ENCODE data around the gene SLC38A2.

The SLC38A2 gene

DNA sequence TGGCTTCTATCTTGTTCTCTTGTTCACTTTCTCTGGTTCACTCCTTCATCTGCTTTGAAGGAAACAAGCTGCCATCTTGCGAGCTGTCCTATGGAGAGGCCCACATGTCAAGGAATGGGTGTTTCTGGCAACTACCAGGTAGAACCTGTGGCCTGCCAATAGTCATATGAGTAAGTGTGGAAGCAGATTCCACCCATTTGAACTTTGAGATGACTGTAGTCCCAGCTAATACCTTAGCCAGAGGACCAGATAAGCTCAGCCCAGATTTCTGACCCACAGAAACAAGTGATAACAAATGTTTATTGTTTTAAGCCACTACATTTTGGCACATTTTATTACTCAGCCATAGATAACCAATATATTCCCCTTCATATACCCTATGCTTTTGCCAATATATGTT, 4.0 kb upstream of the SLC38A2 start:
- in situ Hi-C loops (cut with MboI; ENCODE audit: low sequenced_read_pairs): no loop called here

DNA sequence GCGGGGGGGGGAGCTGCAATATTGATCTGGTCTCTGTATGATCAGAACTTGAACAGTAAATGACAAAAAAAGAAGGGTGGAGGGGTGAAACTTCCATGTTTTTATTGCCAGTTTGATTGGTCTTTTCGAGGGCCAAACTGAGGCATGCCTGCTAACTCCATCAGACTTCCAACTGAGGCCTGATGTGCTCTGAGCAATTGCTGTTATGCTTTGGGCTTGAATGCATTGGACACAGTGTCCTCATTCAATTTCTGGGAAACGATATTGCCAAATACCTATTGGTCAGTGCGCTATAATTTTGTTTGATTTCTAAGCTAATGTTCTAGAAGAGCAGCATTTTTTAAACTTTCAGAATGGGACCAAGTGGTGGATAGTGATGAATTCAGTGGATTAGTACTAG, 2.1 kb upstream of the SLC38A2 start:
- Histone ChIP-seq H3K9me3 (no peaks in the 10 kb centered on the region), H3K36me3 (replicated peaks) (peaks cover 22% of the 10 kb centered on the region), H3K4me1 (peaks cover 17% of the 10 kb centered on the region), H3K27me3 (ENCODE audit: low read depth) (no peaks in the 10 kb centered on the region), H3K4me3 (no peak overlapping the region)
- no peak for DNase-seq (ENCODE audit: low spot score in 2 of 2)
- in situ Hi-C loops (cut with MboI; ENCODE audit: low sequenced_read_pairs): no loop called here

More for the DNA sequence above, 4.0 kb upstream of the SLC38A2 start:
- Histone ChIP-seq H3K27me3 (ENCODE audit: low read depth) (no peaks in the 10 kb centered on the region), H3K4me1 (peaks cover 12% of the 10 kb centered on the region), H3K4me3 (no peak overlapping the region), H3K9me3 (no peaks in the 10 kb centered on the region), H3K36me3 (replicated peaks) (peaks cover 6% of the 10 kb centered on the region)
- DNase-seq (ENCODE audit: low spot score in 2 of 2): no peak

DNA sequence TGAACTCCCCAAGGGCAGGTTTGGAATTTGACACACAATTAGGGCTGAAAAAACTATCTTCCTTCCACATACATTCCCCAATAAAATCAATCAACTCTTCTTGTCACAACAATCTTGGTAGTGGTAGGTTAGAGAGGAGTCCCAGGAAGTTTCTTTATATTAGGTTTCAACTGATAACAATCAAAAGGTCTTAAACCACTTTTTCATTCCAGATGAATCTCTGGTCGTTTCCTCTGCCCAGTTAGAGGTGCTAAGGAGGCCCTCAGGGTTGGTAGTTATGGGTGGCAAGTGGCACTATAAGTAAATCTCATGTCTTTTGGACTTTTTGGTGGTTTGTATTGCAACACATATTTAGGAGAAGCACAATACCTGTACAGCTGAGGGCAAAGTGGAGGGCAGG, 1.7 kb upstream of the SLC38A2 start:
- Histone ChIP-seq H3K4me1 (peaks cover 21% of the 10 kb centered on the region), H3K36me3 (replicated peaks) (peaks cover 26% of the 10 kb centered on the region), H3K9me3 (no peaks in the 10 kb centered on the region), H3K27me3 (ENCODE audit: low read depth) (no peaks in the 10 kb centered on the region), H3K4me3 (no peak overlapping the region)
- in situ Hi-C loops (cut with MboI; ENCODE audit: low sequenced_read_pairs): no loop called here
- DNase-seq (ENCODE audit: low spot score in 2 of 2): no peak

DNA sequence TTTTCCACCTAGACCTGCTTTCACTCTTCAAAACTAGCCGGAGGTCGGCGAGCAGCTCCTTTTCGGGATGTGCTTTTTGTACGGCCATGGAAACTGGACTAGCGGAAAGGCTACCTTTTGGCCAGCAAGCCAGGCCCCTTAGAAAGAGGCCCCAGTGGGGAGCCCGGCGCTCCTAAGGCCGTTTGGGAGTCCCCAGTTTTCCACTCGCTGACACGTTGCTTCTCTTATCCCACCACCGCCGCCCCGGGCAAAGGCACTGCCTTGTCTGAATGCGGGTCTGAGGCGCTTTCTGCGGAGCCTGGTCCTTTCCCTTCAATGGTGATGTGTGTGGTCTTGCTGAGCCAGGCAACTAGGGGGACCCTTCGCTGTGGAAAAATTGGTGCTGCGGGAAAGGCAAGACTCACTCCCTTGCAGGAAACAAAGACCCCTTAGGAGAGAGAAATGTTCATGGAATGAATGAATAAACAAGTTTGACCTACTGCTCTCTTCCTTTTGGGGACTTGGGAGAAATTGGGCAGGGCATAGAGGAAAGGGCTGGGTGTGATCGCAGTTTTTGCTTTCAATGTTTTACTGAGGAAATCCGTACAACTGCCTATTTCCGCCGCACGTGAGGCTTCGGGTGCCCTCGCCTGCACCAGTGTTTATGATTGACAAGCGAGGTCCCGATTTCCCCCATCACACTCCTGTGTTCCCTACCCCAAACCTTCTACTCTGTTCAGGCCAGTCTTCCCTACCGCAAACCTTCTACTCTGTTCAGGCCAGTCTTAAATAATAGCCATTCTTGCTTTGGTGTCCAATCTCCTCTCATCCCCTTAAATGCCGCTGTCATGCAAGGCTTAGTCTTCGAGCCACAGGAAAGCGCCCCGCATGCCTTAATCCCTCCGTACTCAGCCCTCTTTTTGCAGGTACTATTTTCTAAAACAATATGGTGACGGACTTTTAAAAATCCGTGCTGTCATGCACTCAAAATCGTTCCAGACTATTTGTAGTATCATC, 1.0 kb upstream of the SLC38A2 start:
- Histone ChIP-seq H3K27me3 (ENCODE audit: low read depth) (no peaks in the 10 kb centered on the region), H3K4me1 (peaks cover 23% of the 10 kb centered on the region), H3K4me3 (peak overlapping the region; percentile 95), H3K9me3 (no peaks in the 10 kb centered on the region), H3K36me3 (replicated peaks) (peaks cover 33% of the 10 kb centered on the region)
- DNase-seq (ENCODE audit: low spot score in 2 of 2): peak; percentile 35 to 71
- in situ Hi-C loops (cut with MboI; ENCODE audit: low sequenced_read_pairs): no loop called here

DNA sequence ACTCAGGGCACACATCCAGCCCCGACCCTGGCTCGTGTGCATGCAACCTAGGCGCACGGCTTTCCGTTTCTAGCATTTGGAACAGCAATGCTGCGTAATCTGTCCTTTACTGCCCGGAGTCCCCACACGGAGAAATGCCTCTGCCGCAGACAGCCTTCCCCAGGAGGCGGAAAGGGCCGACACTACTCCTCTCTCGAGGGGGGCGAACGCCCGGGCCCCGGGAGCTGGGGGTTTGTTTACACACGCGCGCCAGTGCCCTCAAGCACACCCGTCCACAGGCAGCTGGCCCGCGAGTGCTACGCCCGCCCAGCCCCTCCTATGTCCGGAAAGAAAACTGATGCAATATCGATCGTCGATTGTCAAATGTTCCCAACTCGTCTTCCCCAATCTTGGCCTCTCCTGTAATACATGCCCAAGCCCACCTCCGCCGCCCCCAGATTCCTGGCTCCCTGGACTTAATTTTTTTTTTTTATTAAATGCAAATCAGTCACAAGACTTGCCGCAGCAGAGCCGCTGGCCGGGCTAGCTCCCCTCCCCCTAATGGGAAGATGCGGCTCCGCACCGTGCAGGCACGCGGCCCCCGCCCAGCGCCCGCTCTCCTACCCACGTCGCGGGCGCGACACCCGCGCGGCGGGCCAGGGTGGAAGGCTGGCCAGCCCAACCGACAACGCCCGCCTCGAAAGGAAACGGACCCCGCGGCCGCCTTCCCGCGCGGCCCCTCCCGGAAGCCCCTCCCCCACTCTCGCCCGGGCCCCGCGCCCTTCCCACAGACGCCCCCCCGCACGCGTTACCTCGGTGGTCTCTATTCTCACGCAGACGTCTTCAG, 642 bp downstream of the SLC38A2 start:
- Histone ChIP-seq H3K4me1 (peaks cover 21% of the 10 kb centered on the region), H3K4me3 (peak overlapping the region; percentile 95), H3K27me3 (ENCODE audit: low read depth) (no peaks in the 10 kb centered on the region), H3K36me3 (replicated peaks) (peaks cover 50% of the 10 kb centered on the region), H3K9me3 (no peaks in the 10 kb centered on the region)
- DNase-seq (ENCODE audit: low spot score in 2 of 2): peak; percentile 27 to 67
- in situ Hi-C loops (cut with MboI; ENCODE audit: low sequenced_read_pairs): no loop called here

DNA sequence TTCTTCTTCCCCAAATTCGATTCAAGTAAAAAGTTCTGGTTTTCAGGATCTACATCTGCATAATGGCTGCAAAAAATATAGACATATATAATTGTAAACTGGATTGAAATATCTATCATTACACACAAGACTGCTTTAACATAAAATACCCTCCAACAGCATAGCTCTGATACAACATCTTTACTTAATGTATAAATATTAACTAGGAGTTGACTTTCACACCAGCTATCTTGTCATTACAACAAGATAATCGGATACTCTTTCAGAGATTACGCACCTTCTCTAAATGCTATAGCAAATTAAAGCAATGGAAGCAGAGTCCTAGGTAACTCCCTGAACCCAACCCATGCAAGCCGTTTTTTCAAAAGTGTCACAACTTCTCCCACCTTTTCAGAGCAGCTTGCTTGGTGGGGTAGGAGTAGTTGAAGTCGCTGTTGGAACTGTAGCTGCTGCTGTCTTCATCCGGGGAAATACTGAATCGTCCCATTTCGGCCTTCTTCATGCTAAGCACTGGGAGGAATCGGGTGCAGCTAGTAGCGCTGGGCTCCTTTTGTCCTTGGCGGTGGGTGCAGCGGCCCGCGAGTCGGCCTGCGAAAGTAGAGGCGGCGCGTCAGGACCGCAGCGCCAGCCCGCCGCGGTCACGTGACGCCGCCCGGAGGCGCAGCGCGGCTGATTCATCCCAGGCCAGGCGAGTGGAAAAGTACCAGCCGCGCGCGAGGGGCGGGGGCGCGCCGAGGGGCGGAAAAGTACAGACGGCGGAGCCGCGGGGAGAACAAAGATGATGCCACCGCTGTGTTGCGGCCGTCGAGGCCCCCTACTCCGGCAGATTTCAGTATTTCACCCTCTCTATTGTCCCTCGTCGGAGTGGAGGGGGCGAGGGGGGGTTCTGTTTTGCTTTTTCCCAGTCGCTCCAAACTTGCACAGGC, 1.5 kb downstream of the SLC38A2 start:
- H3K27me3 ChIP-seq (ENCODE audit: low read depth): no peaks in the 10 kb centered on the region
- H3K36me3 ChIP-seq (replicated peaks): peaks cover 59% of the 10 kb centered on the region
- H3K4me3 ChIP-seq: peak overlapping the region; percentile 95
- in situ Hi-C loops (cut with MboI; ENCODE audit: low sequenced_read_pairs): no loop called here
- peaks cover 21% of the 10 kb centered on the region for H3K4me1 ChIP-seq
- H3K9me3 ChIP-seq: no peaks in the 10 kb centered on the region
- peak; percentile 86 to 93 for DNase-seq (ENCODE audit: low spot score in 2 of 2)

DNA sequence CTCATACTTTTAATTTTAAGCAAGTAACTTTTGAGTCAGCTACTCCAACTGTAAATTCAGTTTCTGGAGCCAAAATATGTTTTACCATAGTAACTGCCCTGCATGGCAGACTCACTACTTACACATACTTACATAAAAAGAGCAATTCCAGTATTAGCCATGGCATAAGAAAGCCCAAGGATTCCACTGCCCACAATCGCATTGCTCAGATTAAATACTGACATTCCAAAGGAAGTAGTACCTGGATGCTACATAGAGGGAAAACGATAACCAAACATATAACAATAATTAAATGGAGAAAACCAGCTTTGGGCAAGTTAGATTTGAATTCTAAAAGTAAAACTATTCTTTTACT, 2.2 kb downstream of the SLC38A2 start:
- Histone ChIP-seq H3K4me1 (peaks cover 21% of the 10 kb centered on the region), H3K9me3 (no peaks in the 10 kb centered on the region), H3K27me3 (ENCODE audit: low read depth) (no peaks in the 10 kb centered on the region), H3K36me3 (replicated peaks) (peaks cover 66% of the 10 kb centered on the region), H3K4me3 (peak overlapping the region; percentile 95)
- in situ Hi-C loops (cut with MboI; ENCODE audit: low sequenced_read_pairs): no loop called here
- no peak for DNase-seq (ENCODE audit: low spot score in 2 of 2)

DNA sequence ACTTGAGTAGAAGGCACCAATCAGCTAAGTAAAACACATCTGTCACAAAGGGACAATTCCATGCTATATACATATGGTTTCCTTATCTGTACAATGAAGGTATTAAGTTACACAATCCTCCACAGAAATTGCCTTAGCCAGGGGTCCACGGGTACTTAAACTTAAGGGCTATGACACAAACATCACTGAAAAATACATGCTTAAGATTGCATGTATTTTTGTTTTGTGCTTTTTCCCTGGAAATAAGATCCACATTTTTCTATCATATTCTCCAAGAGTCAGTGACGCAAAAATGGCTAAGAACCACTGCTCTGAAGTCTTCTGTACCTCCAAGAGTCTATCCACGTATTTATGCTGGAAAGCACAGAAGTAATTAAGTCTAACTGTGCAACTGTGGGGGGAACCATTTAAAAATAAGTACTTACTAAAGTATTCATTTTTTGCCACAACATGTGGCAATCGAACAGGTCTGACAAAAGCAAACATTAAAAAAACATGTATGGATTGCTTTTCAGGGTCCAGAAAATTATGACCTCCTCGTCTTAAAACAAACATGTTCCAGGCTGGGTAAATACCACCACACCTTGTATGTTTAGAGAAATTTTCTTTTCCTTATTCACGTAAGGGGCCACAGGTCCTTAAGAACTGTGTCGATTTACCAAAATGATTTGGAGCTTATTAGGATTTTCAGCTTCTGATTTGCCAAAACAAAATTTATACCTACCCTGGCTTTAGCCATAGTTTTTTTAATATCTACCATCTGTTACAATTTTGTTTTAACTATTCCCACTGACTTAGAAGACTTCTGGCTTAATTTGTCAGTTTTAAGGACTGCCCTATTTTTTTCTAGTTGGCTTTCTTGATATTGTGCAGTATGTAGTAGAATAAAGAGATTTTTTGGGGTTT, 2.8 kb downstream of the SLC38A2 start:
- H3K4me3 ChIP-seq: peak overlapping the region; percentile 95; the same call in 1 of the 2 replicates
- peaks cover 21% of the 10 kb centered on the region for H3K4me1 ChIP-seq
- in situ Hi-C loops (cut with MboI; ENCODE audit: low sequenced_read_pairs): no loop called here
- H3K9me3 ChIP-seq: no peaks in the 10 kb centered on the region
- H3K27me3 ChIP-seq (ENCODE audit: low read depth): no peaks in the 10 kb centered on the region
- H3K36me3 ChIP-seq (replicated peaks): peaks cover 72% of the 10 kb centered on the region
- no peak for DNase-seq (ENCODE audit: low spot score in 2 of 2)

DNA sequence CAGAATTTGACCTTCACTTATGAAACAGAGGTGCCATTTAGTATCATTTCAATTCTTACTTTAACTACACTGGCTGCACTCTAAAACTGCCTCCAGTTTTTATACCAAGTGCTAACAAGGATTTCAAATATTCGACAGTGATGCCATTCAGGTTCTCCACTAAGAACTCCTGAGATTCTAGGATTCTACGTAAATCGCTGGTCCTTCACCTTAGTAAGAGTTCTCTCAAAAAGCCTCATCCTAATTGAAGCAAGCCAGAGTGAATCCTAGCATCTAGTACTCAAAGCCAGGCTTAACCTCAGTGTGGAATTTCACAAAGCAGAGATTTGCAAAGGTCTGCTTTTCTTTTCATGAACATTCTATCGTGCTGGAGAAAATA, 3.5 kb downstream of the SLC38A2 start:
- no peak for DNase-seq (ENCODE audit: low spot score in 2 of 2)

DNA sequence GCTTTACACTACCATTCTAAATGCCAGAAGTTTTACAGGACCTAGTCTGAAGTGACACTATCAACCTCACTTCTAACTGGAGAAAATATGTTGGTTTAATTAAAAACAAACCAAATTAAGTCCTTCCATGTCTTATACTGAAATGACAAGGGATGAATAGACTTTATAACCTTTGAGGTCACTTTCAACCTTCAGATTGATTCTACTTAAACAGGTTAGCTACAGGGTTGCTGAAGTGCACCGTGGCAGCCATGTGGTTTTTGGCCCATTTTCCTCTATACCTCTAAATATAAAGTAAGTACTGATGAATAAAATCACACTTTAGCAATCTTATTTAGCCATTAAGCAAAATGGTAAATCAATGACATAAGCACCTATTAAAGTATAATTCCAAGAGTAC, 3.9 kb downstream of the SLC38A2 start:
- no peak for DNase-seq (ENCODE audit: low spot score in 2 of 2)
- no peak overlapping the region for H3K4me3 ChIP-seq
- peaks cover 16% of the 10 kb centered on the region for H3K4me1 ChIP-seq
- in situ Hi-C loops (cut with MboI; ENCODE audit: low sequenced_read_pairs): no loop called here
- H3K36me3 ChIP-seq (replicated peaks): peaks cover 83% of the 10 kb centered on the region
- H3K9me3 ChIP-seq: no peaks in the 10 kb centered on the region
- no peaks in the 10 kb centered on the region for H3K27me3 ChIP-seq (ENCODE audit: low read depth)

More for the DNA sequence above, 3.5 kb downstream of the SLC38A2 start:
- Histone ChIP-seq H3K9me3 (no peaks in the 10 kb centered on the region), H3K4me3 (no peak overlapping the region), H3K27me3 (ENCODE audit: low read depth) (no peaks in the 10 kb centered on the region), H3K4me1 (peaks cover 20% of the 10 kb centered on the region), H3K36me3 (replicated peaks) (peaks cover 79% of the 10 kb centered on the region)
- in situ Hi-C loops (cut with MboI; ENCODE audit: low sequenced_read_pairs): no loop called here

DNA sequence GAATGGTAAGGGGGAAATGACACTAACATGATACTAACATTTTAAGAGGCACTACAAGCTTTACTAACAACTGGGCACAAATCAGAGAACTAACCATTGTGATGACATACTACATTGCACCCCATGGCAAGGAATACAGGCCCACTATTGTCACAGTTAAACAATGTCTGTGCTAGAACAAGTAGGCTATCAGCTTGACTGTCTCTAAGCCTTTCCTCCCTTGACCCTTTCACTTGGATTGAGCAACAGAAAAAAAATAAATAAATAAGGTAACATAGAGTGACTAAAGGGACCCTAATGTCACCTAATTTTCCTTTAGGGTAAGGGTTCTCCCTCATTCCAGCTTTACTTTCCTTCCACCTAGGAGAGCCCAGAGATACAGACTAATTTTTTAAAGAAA, 4.4 kb downstream of the SLC38A2 start:
- in situ Hi-C loops (cut with MboI; ENCODE audit: low sequenced_read_pairs): no loop called here
- H3K4me3 ChIP-seq: no peak overlapping the region

DNA sequence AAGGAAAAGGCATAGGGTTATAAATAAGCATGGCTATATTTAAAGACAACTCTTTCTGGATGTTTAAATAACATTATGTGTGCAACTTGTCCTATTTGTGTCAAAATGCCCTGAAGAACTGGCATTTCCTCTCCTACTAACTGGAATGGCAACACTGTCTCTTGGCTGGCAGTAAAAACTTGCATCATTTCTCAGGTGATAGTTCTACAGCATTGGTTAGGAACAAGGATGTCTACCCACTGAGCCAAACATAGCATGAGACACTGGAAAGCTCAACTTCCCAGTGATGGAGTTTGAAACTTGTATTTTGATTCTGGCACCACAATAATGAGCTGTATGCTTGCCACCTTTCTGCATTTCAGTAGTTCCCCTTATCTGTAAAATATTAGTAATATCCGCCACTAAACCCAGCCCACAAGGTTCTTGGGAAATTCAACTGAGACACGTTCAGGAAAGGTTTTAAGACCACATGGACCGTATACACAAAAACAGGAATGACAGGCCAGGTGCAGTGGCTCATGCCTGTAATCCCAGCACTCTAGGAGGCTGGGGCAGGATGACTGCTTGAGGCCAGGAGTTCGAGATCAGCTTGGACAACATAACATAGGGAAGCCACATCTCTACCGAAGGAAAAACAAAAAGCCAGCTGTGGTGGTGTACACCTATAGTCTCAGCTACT, 5.1 kb downstream of the SLC38A2 start:
- Histone ChIP-seq H3K4me1 (peaks cover 11% of the 10 kb centered on the region), H3K9me3 (no peaks in the 10 kb centered on the region), H3K36me3 (replicated peaks) (peaks cover 94% of the 10 kb centered on the region), H3K4me3 (no peak overlapping the region), H3K27me3 (ENCODE audit: low read depth) (no peaks in the 10 kb centered on the region)
- in situ Hi-C loops (cut with MboI; ENCODE audit: low sequenced_read_pairs): no loop called here
- no peak for DNase-seq (ENCODE audit: low spot score in 2 of 2)

More for the DNA sequence above, 4.4 kb downstream of the SLC38A2 start:
- Histone ChIP-seq H3K27me3 (ENCODE audit: low read depth) (no peaks in the 10 kb centered on the region), H3K4me1 (peaks cover 11% of the 10 kb centered on the region), H3K9me3 (no peaks in the 10 kb centered on the region), H3K36me3 (replicated peaks) (peaks cover 88% of the 10 kb centered on the region)
- DNase-seq (ENCODE audit: low spot score in 2 of 2): no peak
